WERI-Rb-1 (cell line): ENCODE results near the gene S100A8.

Experiments
- DNase-seq: peaks from one replicate; pipeline ENCODE4 v3.0.0-alpha.2; 2020
- H3K27ac ChIP-seq: fragments of 250-450 bp; sonication (Bioruptor Pico); 2 replicates; pipeline ENCODE4 v1.5.1; 2020; ENCODE audit warnings: mild to moderate bottlenecking, moderate library complexity
- H3K27me3 ChIP-seq: fragments of 250-450 bp; sonication (Bioruptor Pico); 2 replicates; pipeline ENCODE4 v1.5.1; 2021; ENCODE audit warnings: mild to moderate bottlenecking, low read depth, moderate library complexity; ENCODE audit not compliant: insufficient read depth, severe bottlenecking
- H3K36me3 ChIP-seq: fragments of 250-450 bp; sonication (Bioruptor Pico); 2 replicates; pipeline ENCODE4 v1.5.1; 2020; ENCODE audit warnings: mild to moderate bottlenecking, moderate library complexity
- H3K4me3 ChIP-seq: 2 replicates; pipeline ENCODE4 v1.5.1; 2011; ENCODE audit warnings: low read depth, mild to moderate bottlenecking, control low read depth, low read length
- H3K9me3 ChIP-seq: fragments of 250-450 bp; sonication (Bioruptor Pico); 2 replicates; pipeline ENCODE4 v1.5.1; 2021; ENCODE audit warnings: mild to moderate bottlenecking, moderate library complexity; ENCODE audit not compliant: severe bottlenecking
- CTCF ChIP-seq: IDR thresholded peaks from 2 replicates; pipeline ENCODE4 v1.5.1; 2011; ENCODE audit warnings: low read depth, mild to moderate bottlenecking, control low read depth, inconsistent platforms, low read length

The S100A8 gene

GRCh38 chr1:153404768-153405167 is 13.9 kb upstream of the S100A8 start:
- Histone ChIP-seq H3K36me3 (no peaks in the 10 kb centered on the region), H3K27ac (no peak overlapping the region), H3K27me3 (peaks cover 79% of the 10 kb centered on the region), H3K9me3 (peaks cover 34% of the 10 kb centered on the region), H3K4me3 (no peak overlapping the region)
- TF ChIP-seq CTCF, result peak; percentile 90
- DNase-seq, result peak; percentile 82

GRCh38 chr1:153404086-153404635 is 13.3 kb upstream of the S100A8 start:
- peak; percentile 4 for DNase-seq
- Histone ChIP-seq H3K27ac (no peak overlapping the region), H3K9me3 (peaks cover 34% of the 10 kb centered on the region), H3K27me3 (peaks cover 82% of the 10 kb centered on the region), H3K4me3 (no peak overlapping the region), H3K36me3 (no peaks in the 10 kb centered on the region)
- no peak for TF ChIP-seq CTCF

GRCh38 chr1:153403421-153404085 is 12.7 kb upstream of the S100A8 start:
- Histone ChIP-seq H3K27me3 (peaks cover 85% of the 10 kb centered on the region), H3K4me3 (no peak overlapping the region), H3K9me3 (peaks cover 31% of the 10 kb centered on the region), H3K36me3 (no peaks in the 10 kb centered on the region), H3K27ac (no peak overlapping the region)
- TF ChIP-seq CTCF, result no peak
- DNase-seq, result peak; percentile 7

GRCh38 chr1:153402226-153402625 is 11.4 kb upstream of the S100A8 start:
- Histone ChIP-seq H3K27me3 (peaks cover 85% of the 10 kb centered on the region), H3K27ac (no peak overlapping the region), H3K36me3 (no peaks in the 10 kb centered on the region), H3K9me3 (peaks cover 21% of the 10 kb centered on the region), H3K4me3 (no peak overlapping the region)
- no peak for TF ChIP-seq CTCF
- peak; percentile 4 for DNase-seq

- TF ChIP-seq CTCF, result no peak
- no peak for DNase-seq
- no peak overlapping the region for H3K27ac ChIP-seq
- peaks cover 19% of the 10 kb centered on the region for H3K9me3 ChIP-seq
- H3K4me3 ChIP-seq, result no peak overlapping the region
- no peaks in the 10 kb centered on the region for H3K36me3 ChIP-seq
- H3K27me3 ChIP-seq, result peaks cover 86% of the 10 kb centered on the region
Observed at GRCh38 chr1:153401461-153401860, 10.6 kb upstream of the S100A8 start.

GRCh38 chr1:153400244-153400643 is 9.4 kb upstream of the S100A8 start:
- DNase-seq, result peak; percentile 69

More at GRCh38 chr1:153400244-153400643, 9.4 kb upstream of the S100A8 start:
- Histone ChIP-seq H3K4me3 (no peak overlapping the region), H3K36me3 (no peaks in the 10 kb centered on the region), H3K9me3 (peaks cover 19% of the 10 kb centered on the region), H3K27ac (no peak overlapping the region), H3K27me3 (peaks cover 93% of the 10 kb centered on the region)
- TF ChIP-seq CTCF, result peak; percentile 54
